ENCODE results near the gene VPS16.

The VPS16 gene

GRCh38 chr20:2902291-2902690 lies 61.7 kb downstream of the VPS16 start:
- no peak for DNase-seq (ENCODE audit: low spot score)

- no peak for DNase-seq (ENCODE audit: low spot score)
Observed at GRCh38 chr20:2902818-2903217, 62.3 kb downstream of the VPS16 start.

GRCh38 chr20:2903686-2904085 lies 63.1 kb downstream of the VPS16 start:
- no peak for DNase-seq (ENCODE audit: low spot score)

GRCh38 chr20:2907519-2907918 lies 67.0 kb downstream of the VPS16 start:
- no peak for DNase-seq (ENCODE audit: low spot score)

- no peak for DNase-seq (ENCODE audit: low spot score)
Observed at GRCh38 chr20:2909953-2910352, 69.4 kb downstream of the VPS16 start.

DNA sequence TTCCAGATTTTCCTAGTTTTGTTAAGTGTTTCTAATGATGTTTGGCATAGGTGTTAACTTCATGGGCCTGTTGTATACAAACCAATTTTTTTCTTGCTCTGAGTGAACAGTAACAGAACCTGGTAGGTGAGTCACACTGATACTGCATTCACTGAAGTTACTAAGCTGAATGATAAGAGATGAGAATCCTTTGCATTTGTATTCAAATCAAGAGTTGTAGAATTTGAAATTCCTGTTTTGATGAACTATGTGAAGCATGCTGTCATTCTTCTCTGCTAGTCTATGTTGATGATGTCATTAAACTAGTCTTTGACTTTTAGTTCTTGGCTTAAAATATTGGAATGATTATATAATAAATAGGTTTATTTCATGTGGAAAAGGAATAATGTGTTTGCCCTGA lies 70.7 kb downstream of the VPS16 start:
- DNase-seq (ENCODE audit: low spot score): no peak

- DNase-seq (ENCODE audit: low spot score): no peak
Observed at GRCh38 chr20:2914160-2914559, 73.6 kb downstream of the VPS16 start.

Data from AG08396 (cell line).